Measurements from ENCODE around the gene LRP6. TPM values are rescaled to one million over a fixed set of nuclear protein-coding genes. Genes with fewer than 3 reads are reported as not detected.

Gene LRP6
- polyA plus RNA-seq, 1 donor (not counting 4 experiments of a cell fraction or from before 2014, with no cell fraction given), result 13.0 TPM

GRCh38 chr12:12202105-12202504 is 64.7 kb downstream of the LRP6 start:
- H3K9me1 ChIP-seq (ENCODE audit: control insufficient read depth, extremely low read depth, insufficient read depth, low read length), result no peaks in the 10 kb centered on the region
- FAIRE-seq, result no peak
- no peaks in the 10 kb centered on the region for H3K4me1 ChIP-seq (ENCODE audit: control insufficient read depth, extremely low read depth, insufficient read depth, low read length)
- H4K20me1 ChIP-seq (ENCODE audit: control insufficient read depth, extremely low read depth, insufficient read depth, low read length), result no peaks in the 10 kb centered on the region
- H3K36me3 ChIP-seq (ENCODE audit: control insufficient read depth in 2 of 2, extremely low read depth in 1 of 2, insufficient read depth in 2 of 2, low read length in 2 of 2), result peaks cover 0 to 2% of the 10 kb centered on the region in 2 experiments
- dilution Hi-C loops (cut with MboI; ENCODE audit: extremely low pct_ligation_motif_present, low sequenced_read_pairs), result no loop called here
- no peaks in the 10 kb centered on the region for H3K9me3 ChIP-seq (ENCODE audit: control insufficient read depth, low read depth, low read length)
- H3K27ac ChIP-seq (ENCODE audit: control insufficient read depth, insufficient read depth, low read length), result no peak overlapping the region
- H3K79me2 ChIP-seq (ENCODE audit: control insufficient read depth, insufficient read depth, low read length), result peaks cover 7% of the 10 kb centered on the region
- H2AFZ ChIP-seq (ENCODE audit: control insufficient read depth, low read length), result no peak overlapping the region
- no peak for DNase-seq (ENCODE audit: low read depth, low spot score)
- H3K9ac ChIP-seq (ENCODE audit: control insufficient read depth, extremely low read depth, insufficient read depth, low read length), result no peak overlapping the region
- TF ChIP-seq EZH2 (IDR thresholded peaks at IDR 0.05; ENCODE audit: low read length), result no peak
- TF ChIP-seq CTCF (optimal IDR thresholded peaks at IDR 0.05 in 1 of 3, IDR thresholded peaks at IDR 0.05 in 1 of 3, conservative IDR thresholded peaks at IDR 0.05 in 1 of 3; ENCODE audit: extremely low read depth in 1 of 3, insufficient read depth in 2 of 3, low read length in 3 of 3), result no peak
- H3K27me3 ChIP-seq (ENCODE audit: control insufficient read depth, extremely low read depth, insufficient read depth, low read length), result no peaks in the 10 kb centered on the region
- no peak overlapping the region for H3K4me2 ChIP-seq (ENCODE audit: control insufficient read depth, extremely low read depth, insufficient read depth, low read depth, low read length)
- H3K4me3 ChIP-seq (ENCODE audit: control insufficient read depth in 2 of 3, extremely low read depth in 1 of 3, insufficient read depth in 2 of 3, low read depth in 1 of 3, low read length in 3 of 3), result no peak overlapping the region

DNA sequence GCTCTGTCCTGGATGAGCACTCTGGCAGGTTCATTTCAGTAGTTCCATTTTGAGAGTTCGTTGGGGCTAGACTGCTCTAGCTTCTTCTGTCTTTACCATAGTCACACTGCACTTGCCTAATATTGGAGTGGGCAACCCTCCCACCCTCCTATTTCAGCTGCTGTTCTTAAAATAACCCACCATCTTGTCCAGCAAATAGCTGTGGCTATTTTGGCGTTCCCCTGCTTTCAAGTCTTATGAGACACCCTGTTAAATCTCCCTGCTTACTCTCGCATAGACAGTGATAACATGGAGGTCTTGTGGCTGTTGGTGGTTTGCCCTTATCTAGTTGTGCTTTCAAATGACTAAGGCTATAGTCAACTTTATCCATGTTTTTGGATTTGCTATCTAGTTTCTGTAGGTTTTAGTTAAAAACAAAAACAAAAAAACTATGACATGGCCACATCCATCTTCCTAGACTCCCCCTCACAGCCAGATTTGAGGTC is 65.5 kb downstream of the LRP6 start:
- Histone ChIP-seq H3K9me1 (ENCODE audit: control insufficient read depth, extremely low read depth, insufficient read depth, low read length) (no peaks in the 10 kb centered on the region), H3K27me3 (ENCODE audit: control insufficient read depth, extremely low read depth, insufficient read depth, low read length) (no peaks in the 10 kb centered on the region), H3K4me2 (ENCODE audit: control insufficient read depth, extremely low read depth, insufficient read depth, low read depth, low read length) (no peak overlapping the region), H4K20me1 (ENCODE audit: control insufficient read depth, extremely low read depth, insufficient read depth, low read length) (no peaks in the 10 kb centered on the region), H3K36me3 (ENCODE audit: control insufficient read depth in 2 of 2, extremely low read depth in 1 of 2, insufficient read depth in 2 of 2, low read length in 2 of 2) (peaks cover 0 to 2% of the 10 kb centered on the region in 2 experiments), H3K9ac (ENCODE audit: control insufficient read depth, extremely low read depth, insufficient read depth, low read length) (no peak overlapping the region), H3K4me3 (ENCODE audit: control insufficient read depth in 2 of 3, extremely low read depth in 1 of 3, insufficient read depth in 2 of 3, low read depth in 1 of 3, low read length in 3 of 3) (no peak overlapping the region), H3K9me3 (ENCODE audit: control insufficient read depth, low read depth, low read length) (no peaks in the 10 kb centered on the region), H2AFZ (ENCODE audit: control insufficient read depth, low read length) (no peak overlapping the region), H3K79me2 (ENCODE audit: control insufficient read depth, insufficient read depth, low read length) (peaks cover 5% of the 10 kb centered on the region), H3K4me1 (ENCODE audit: control insufficient read depth, extremely low read depth, insufficient read depth, low read length) (no peaks in the 10 kb centered on the region), H3K27ac (ENCODE audit: control insufficient read depth, insufficient read depth, low read length) (no peak overlapping the region)
- dilution Hi-C loops (cut with MboI; ENCODE audit: extremely low pct_ligation_motif_present, low sequenced_read_pairs), result no loop called here
- FAIRE-seq, result no peak
- TF ChIP-seq CTCF (optimal IDR thresholded peaks at IDR 0.05 in 1 of 3, IDR thresholded peaks at IDR 0.05 in 1 of 3, conservative IDR thresholded peaks at IDR 0.05 in 1 of 3; ENCODE audit: extremely low read depth in 1 of 3, insufficient read depth in 2 of 3, low read length in 3 of 3) (no peak), EZH2 (IDR thresholded peaks at IDR 0.05; ENCODE audit: low read length) (no peak)
- no peak for DNase-seq (ENCODE audit: low read depth, low spot score)
